ENCODE results near the gene XXYLT1. TPM values are rescaled to one million over a fixed set of nuclear protein-coding genes. Genes with fewer than 3 reads are reported as not detected.

XXYLT1 gene
- total RNA-seq, 1 donor from 2014 or later: 10.5 TPM

GRCh38 chr3:195214381-195214780, 56.6 kb downstream of the XXYLT1 start:
- Histone ChIP-seq H3K27me3 (ENCODE audit: control insufficient read depth, insufficient read depth, low read length) (no peaks in the 10 kb centered on the region), H3K4me3 (ENCODE audit: low read depth, low read length) (no peak overlapping the region), H3K36me3 (ENCODE audit: control insufficient read depth, insufficient read depth, low read length) (no peaks in the 10 kb centered on the region)
- no peak for DNase-seq (ENCODE audit: low read depth)
- TF ChIP-seq CTCF (IDR thresholded peaks at IDR 0.05; ENCODE audit: insufficient read depth, low read length, severe bottlenecking): no peak
- FAIRE-seq: no peak

- DNase-seq (ENCODE audit: low read depth) (no peak), FAIRE-seq (no peak)
- Histone ChIP-seq H3K27me3 (ENCODE audit: control insufficient read depth, insufficient read depth, low read length) (no peaks in the 10 kb centered on the region), H3K36me3 (ENCODE audit: control insufficient read depth, insufficient read depth, low read length) (no peaks in the 10 kb centered on the region), H3K4me3 (ENCODE audit: low read depth, low read length) (no peak overlapping the region)
- TF ChIP-seq CTCF (IDR thresholded peaks at IDR 0.05; ENCODE audit: insufficient read depth, low read length, severe bottlenecking): no peak
Measured at GRCh38 chr3:195213639-195214315, 57.2 kb downstream of the XXYLT1 start.

- FAIRE-seq (no peak), DNase-seq (ENCODE audit: low read depth) (no peak)
- no peak overlapping the region for H3K4me3 ChIP-seq (ENCODE audit: low read depth, low read length)
- no peaks in the 10 kb centered on the region for H3K36me3 ChIP-seq (ENCODE audit: control insufficient read depth, insufficient read depth, low read length)
- TF ChIP-seq CTCF (IDR thresholded peaks at IDR 0.05; ENCODE audit: insufficient read depth, low read length, severe bottlenecking): no peak
- H3K27me3 ChIP-seq (ENCODE audit: control insufficient read depth, insufficient read depth, low read length): no peaks in the 10 kb centered on the region
Measured at GRCh38 chr3:195212749-195213375, 58.1 kb downstream of the XXYLT1 start.

- Histone ChIP-seq H3K4me3 (ENCODE audit: low read depth, low read length) (no peak overlapping the region), H3K36me3 (ENCODE audit: control insufficient read depth, insufficient read depth, low read length) (no peaks in the 10 kb centered on the region), H3K27me3 (ENCODE audit: control insufficient read depth, insufficient read depth, low read length) (no peaks in the 10 kb centered on the region)
- FAIRE-seq (no peak), DNase-seq (ENCODE audit: low read depth) (no peak)
- no peak for TF ChIP-seq CTCF (IDR thresholded peaks at IDR 0.05; ENCODE audit: insufficient read depth, low read length, severe bottlenecking)
Measured at GRCh38 chr3:195212033-195212748, 58.8 kb downstream of the XXYLT1 start.

- H3K4me3 ChIP-seq (ENCODE audit: low read depth, low read length): no peak overlapping the region
- no peak for TF ChIP-seq CTCF (IDR thresholded peaks at IDR 0.05; ENCODE audit: insufficient read depth, low read length, severe bottlenecking)
- H3K27me3 ChIP-seq (ENCODE audit: control insufficient read depth, insufficient read depth, low read length): no peaks in the 10 kb centered on the region
- DNase-seq (ENCODE audit: low read depth) (no peak), FAIRE-seq (no peak)
- no peaks in the 10 kb centered on the region for H3K36me3 ChIP-seq (ENCODE audit: control insufficient read depth, insufficient read depth, low read length)
Measured at GRCh38 chr3:195210266-195210973, 60.5 kb downstream of the XXYLT1 start.
